Activated T-helper 17 cell treated with anti-CD3 and anti-CD28 coated beads, Interleukin-2, amount 50 U/mL, for 72 hours (primary cell): ENCODE results near the gene HIP1. TPM values are rescaled to one million over a fixed set of nuclear protein-coding genes. Genes with fewer than 3 reads are reported as not detected.

Experiments used
- ATAC-seq: fragments of 150-1000 bp; cut with Tn5 transposase; replicated peaks from 2 replicates; pipeline ENCODE4 v1.10.0; 2021; ENCODE audit warnings: mild to moderate bottlenecking, moderate library complexity
- H3K27ac Mint-ChIP-seq: one replicate; pipeline ENCODE4 v1.8.0; 2022; ENCODE audit warnings: mixed read lengths
- H3K27me3 Mint-ChIP-seq: one replicate; pipeline ENCODE4 v1.8.0; 2022; ENCODE audit warnings: mixed read lengths
- H3K36me3 Mint-ChIP-seq: one replicate; pipeline ENCODE4 v1.8.0; 2022; ENCODE audit warnings: low read depth, mild to moderate bottlenecking, mixed read lengths
- H3K4me1 Mint-ChIP-seq: one replicate; pipeline ENCODE4 v1.8.0; 2022; ENCODE audit warnings: mixed read lengths
- H3K4me3 Mint-ChIP-seq: one replicate; pipeline ENCODE4 v1.8.0; 2022; ENCODE audit warnings: mild to moderate bottlenecking, mixed read lengths
- H3K9me3 Mint-ChIP-seq: one replicate; pipeline ENCODE4 v1.8.0; 2022; ENCODE audit warnings: mixed read lengths
- total RNA-seq, 2 donors: library from RNA; stranded (reverse); gene quantifications; one replicate each; pipeline ENCODE4 v1.2.3, GENCODE V29; 2022

Gene HIP1
- total RNA-seq, 2 donors from 2014 or later: 9.8 to 13.0 TPM

GRCh38 chr7:75655536-75655935 lies 83.2 kb downstream of the HIP1 start:
- Mint-ChIP-seq H3K27ac (no peak overlapping the region), H3K4me1 (no peaks in the 10 kb centered on the region), H3K9me3 (no peaks in the 10 kb centered on the region), H3K4me3 (no peak overlapping the region), H3K36me3 (no peaks in the 10 kb centered on the region), H3K27me3 (no peaks in the 10 kb centered on the region)
- ATAC-seq: no peak

- no peaks in the 10 kb centered on the region for H3K36me3 Mint-ChIP-seq
- no peaks in the 10 kb centered on the region for H3K27me3 Mint-ChIP-seq
- H3K9me3 Mint-ChIP-seq: no peaks in the 10 kb centered on the region
Observed at GRCh38 chr7:75654855-75655254, 83.9 kb downstream of the HIP1 start.

GRCh38 chr7:75653651-75654050 lies 85.1 kb downstream of the HIP1 start:
- no peaks in the 10 kb centered on the region for H3K36me3 Mint-ChIP-seq
- H3K27ac Mint-ChIP-seq: no peak overlapping the region
- no peaks in the 10 kb centered on the region for H3K27me3 Mint-ChIP-seq
- no peaks in the 10 kb centered on the region for H3K4me1 Mint-ChIP-seq
- no peak for ATAC-seq
- H3K9me3 Mint-ChIP-seq: no peaks in the 10 kb centered on the region
- no peak overlapping the region for H3K4me3 Mint-ChIP-seq

More at GRCh38 chr7:75654855-75655254, 83.9 kb downstream of the HIP1 start:
- H3K4me1 Mint-ChIP-seq: no peaks in the 10 kb centered on the region
- no peak overlapping the region for H3K27ac Mint-ChIP-seq
- ATAC-seq: no peak
- H3K4me3 Mint-ChIP-seq: no peak overlapping the region

GRCh38 chr7:75652788-75653187 lies 86.0 kb downstream of the HIP1 start:
- H3K27me3 Mint-ChIP-seq: no peaks in the 10 kb centered on the region
- H3K27ac Mint-ChIP-seq: no peak overlapping the region
- H3K36me3 Mint-ChIP-seq: no peaks in the 10 kb centered on the region
- H3K4me3 Mint-ChIP-seq: no peak overlapping the region
- H3K9me3 Mint-ChIP-seq: no peaks in the 10 kb centered on the region
- ATAC-seq: no peak
- H3K4me1 Mint-ChIP-seq: no peaks in the 10 kb centered on the region

- Mint-ChIP-seq H3K4me3 (no peak overlapping the region), H3K27me3 (no peaks in the 10 kb centered on the region), H3K36me3 (no peaks in the 10 kb centered on the region), H3K9me3 (no peaks in the 10 kb centered on the region), H3K4me1 (no peaks in the 10 kb centered on the region), H3K27ac (no peak overlapping the region)
- ATAC-seq: no peak
Observed at GRCh38 chr7:75650681-75651080, 88.1 kb downstream of the HIP1 start.

- no peaks in the 10 kb centered on the region for H3K9me3 Mint-ChIP-seq
- no peak overlapping the region for H3K4me3 Mint-ChIP-seq
- no peak overlapping the region for H3K27ac Mint-ChIP-seq
- no peaks in the 10 kb centered on the region for H3K36me3 Mint-ChIP-seq
- no peaks in the 10 kb centered on the region for H3K27me3 Mint-ChIP-seq
- H3K4me1 Mint-ChIP-seq: no peaks in the 10 kb centered on the region
- ATAC-seq: no peak
Observed at GRCh38 chr7:75650062-75650461, 88.7 kb downstream of the HIP1 start.

GRCh38 chr7:75649462-75649861 lies 89.3 kb downstream of the HIP1 start:
- ATAC-seq: no peak
- Mint-ChIP-seq H3K4me3 (no peak overlapping the region), H3K36me3 (no peaks in the 10 kb centered on the region), H3K4me1 (no peaks in the 10 kb centered on the region), H3K9me3 (no peaks in the 10 kb centered on the region), H3K27me3 (no peaks in the 10 kb centered on the region), H3K27ac (no peak overlapping the region)

GRCh38 chr7:75647709-75648438 lies 90.9 kb downstream of the HIP1 start:
- Mint-ChIP-seq H3K27ac (no peak overlapping the region), H3K4me3 (no peak overlapping the region), H3K36me3 (no peaks in the 10 kb centered on the region), H3K9me3 (no peaks in the 10 kb centered on the region), H3K27me3 (no peaks in the 10 kb centered on the region), H3K4me1 (no peaks in the 10 kb centered on the region)
- no peak for ATAC-seq

GRCh38 chr7:75646571-75647102 lies 92.1 kb downstream of the HIP1 start:
- no peak for ATAC-seq
- Mint-ChIP-seq H3K4me1 (peaks cover 4% of the 10 kb centered on the region), H3K27ac (no peak overlapping the region), H3K27me3 (no peaks in the 10 kb centered on the region), H3K4me3 (no peak overlapping the region), H3K36me3 (no peaks in the 10 kb centered on the region), H3K9me3 (no peaks in the 10 kb centered on the region)

- Mint-ChIP-seq H3K27ac (no peak overlapping the region), H3K9me3 (no peaks in the 10 kb centered on the region), H3K36me3 (no peaks in the 10 kb centered on the region), H3K4me1 (peaks cover 4% of the 10 kb centered on the region), H3K4me3 (no peak overlapping the region), H3K27me3 (no peaks in the 10 kb centered on the region)
- no peak for ATAC-seq
Observed at GRCh38 chr7:75645570-75645969, 93.2 kb downstream of the HIP1 start.

- no peak overlapping the region for H3K4me3 Mint-ChIP-seq
- H3K9me3 Mint-ChIP-seq: no peaks in the 10 kb centered on the region
- no peak for ATAC-seq
- H3K4me1 Mint-ChIP-seq: peaks cover 5% of the 10 kb centered on the region
- H3K27me3 Mint-ChIP-seq: no peaks in the 10 kb centered on the region
- no peaks in the 10 kb centered on the region for H3K36me3 Mint-ChIP-seq
- no peak overlapping the region for H3K27ac Mint-ChIP-seq
Observed at GRCh38 chr7:75644589-75644988, 94.2 kb downstream of the HIP1 start.

GRCh38 chr7:75642810-75643486 lies 95.8 kb downstream of the HIP1 start:
- Mint-ChIP-seq H3K27me3 (no peaks in the 10 kb centered on the region), H3K4me1 (peaks cover 9% of the 10 kb centered on the region), H3K9me3 (no peaks in the 10 kb centered on the region), H3K36me3 (no peaks in the 10 kb centered on the region), H3K27ac (peak overlapping the region; percentile 75), H3K4me3 (no peak overlapping the region)
- peak; percentile 86 for ATAC-seq

- Mint-ChIP-seq H3K4me3 (peak overlapping the region; percentile 83), H3K9me3 (no peaks in the 10 kb centered on the region), H3K4me1 (peaks cover 9% of the 10 kb centered on the region), H3K36me3 (no peaks in the 10 kb centered on the region), H3K27me3 (no peaks in the 10 kb centered on the region), H3K27ac (no peak overlapping the region)
- ATAC-seq: no peak
Observed at GRCh38 chr7:75640201-75640600, 98.5 kb downstream of the HIP1 start.

GRCh38 chr7:75639886-75640190 lies 98.9 kb downstream of the HIP1 start:
- H3K27ac Mint-ChIP-seq: peak overlapping the region; percentile 79
- no peak for ATAC-seq
- H3K36me3 Mint-ChIP-seq: no peaks in the 10 kb centered on the region
- peak overlapping the region; percentile 83 for H3K4me3 Mint-ChIP-seq
- H3K27me3 Mint-ChIP-seq: no peaks in the 10 kb centered on the region
- H3K9me3 Mint-ChIP-seq: no peaks in the 10 kb centered on the region
- peaks cover 9% of the 10 kb centered on the region for H3K4me1 Mint-ChIP-seq
